DMS79 treated with DMSO at 0.1 percent for 48 hours (cell line): ENCODE results near the gene CERS6.
"Not testable (repeated sequence)": the region's sequence is repeated elsewhere in the genome, so short reads cannot be mapped to it uniquely, and the experiment has no call there.

Source experiments
- DNase-seq: peaks from one replicate; lab custom pipeline; 2025; lab: John Stamatoyannopoulos, UW

CERS6 gene

DNA sequence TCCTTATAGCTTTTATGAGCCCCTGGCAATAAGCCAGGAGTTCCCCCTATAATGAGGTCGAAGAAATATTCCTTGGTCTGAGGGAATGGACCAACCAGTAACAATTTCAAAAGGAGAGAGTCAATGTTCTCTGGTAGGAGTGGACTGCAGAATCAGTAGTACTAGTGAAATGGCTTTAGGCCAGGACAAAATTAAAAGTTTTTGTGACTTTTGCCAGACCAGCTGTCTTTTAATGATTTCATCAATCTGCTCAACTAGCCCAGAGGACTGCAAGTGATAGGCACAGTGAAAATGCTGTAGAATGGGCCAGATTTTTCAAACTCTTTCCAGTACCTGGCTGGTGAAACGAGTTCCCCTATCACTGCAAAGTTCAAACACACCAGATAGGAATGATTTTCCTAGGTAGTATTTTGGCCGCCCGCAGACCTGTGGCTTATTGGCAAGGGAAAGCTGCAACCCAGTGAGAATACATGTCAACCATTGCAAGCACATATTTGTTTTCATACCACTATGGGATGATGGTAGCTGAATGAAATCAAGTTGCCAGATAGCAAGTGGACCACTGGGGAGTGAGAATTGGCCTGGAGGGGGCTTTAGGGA lies 45.5 kb downstream of the CERS6 start:
- DNase-seq: no peak

DNA sequence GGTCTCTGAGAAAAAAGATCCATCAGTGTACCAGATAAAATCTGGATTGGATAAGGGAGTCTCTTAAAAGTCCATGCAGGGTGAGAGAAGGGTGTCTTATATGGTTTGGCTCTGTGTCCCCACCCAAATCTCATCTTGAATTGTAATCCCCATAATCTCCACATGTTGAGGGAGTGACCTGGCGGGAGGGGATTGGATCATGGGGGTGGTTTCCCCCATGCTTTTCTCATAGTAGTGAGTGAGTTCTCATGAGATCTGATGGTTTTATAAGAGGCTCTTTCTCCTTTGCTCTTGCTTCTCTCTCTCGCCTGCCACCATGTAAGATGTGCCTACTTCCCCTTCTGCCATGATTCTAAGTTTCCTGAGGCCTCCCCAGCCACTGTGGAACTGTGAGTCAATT lies 46.8 kb downstream of the CERS6 start:
- not testable (repeated sequence) for DNase-seq

- no peak for DNase-seq
Observed at GRCh38 chr2:168503901-168504300, 47.8 kb downstream of the CERS6 start.

DNA sequence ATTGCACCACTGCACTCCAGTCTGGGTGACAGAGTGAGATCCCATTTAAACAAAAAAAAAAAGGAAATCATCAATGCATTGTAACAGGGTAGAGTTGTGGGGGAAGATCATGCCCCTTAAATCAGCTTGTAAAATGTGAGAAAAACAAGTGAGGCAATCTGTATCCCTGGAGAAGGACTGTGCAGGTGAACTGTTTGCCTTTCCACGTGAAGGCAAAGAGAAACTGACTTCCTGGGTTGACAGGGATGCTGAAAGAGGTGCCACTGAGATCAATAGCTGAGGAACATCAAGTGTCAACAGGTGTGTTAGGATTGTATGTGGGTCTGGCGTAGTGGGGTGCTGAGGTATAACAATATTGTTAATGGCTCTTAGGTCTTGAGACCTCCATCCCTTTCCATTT lies 48.3 kb downstream of the CERS6 start:
- DNase-seq: no peak

- DNase-seq: no peak
Observed at GRCh38 chr2:168510125-168510756, 54.2 kb downstream of the CERS6 start.

DNA sequence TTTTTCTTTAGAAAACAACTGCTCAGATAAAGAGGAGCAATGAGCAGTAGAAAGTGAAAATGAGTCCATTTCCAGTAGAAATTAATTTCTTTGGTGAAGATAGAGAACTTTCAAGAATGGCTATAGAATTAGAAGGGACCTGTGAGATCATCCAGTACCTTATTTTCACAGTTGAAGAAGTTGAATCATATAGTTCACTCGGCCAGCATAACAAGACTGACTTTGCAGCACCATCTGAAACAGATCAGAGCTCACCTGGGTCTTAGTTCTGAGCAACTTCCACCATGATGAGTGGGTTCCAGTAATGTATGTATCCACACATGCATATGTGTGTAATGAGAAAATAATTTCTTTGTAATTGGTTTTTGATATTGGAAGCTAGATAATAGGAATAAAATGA lies 58.6 kb downstream of the CERS6 start:
- no peak for DNase-seq

GRCh38 chr2:168515502-168515901 lies 59.4 kb downstream of the CERS6 start:
- DNase-seq: no peak

GRCh38 chr2:168517816-168518215 lies 61.7 kb downstream of the CERS6 start:
- DNase-seq: no peak

DNA sequence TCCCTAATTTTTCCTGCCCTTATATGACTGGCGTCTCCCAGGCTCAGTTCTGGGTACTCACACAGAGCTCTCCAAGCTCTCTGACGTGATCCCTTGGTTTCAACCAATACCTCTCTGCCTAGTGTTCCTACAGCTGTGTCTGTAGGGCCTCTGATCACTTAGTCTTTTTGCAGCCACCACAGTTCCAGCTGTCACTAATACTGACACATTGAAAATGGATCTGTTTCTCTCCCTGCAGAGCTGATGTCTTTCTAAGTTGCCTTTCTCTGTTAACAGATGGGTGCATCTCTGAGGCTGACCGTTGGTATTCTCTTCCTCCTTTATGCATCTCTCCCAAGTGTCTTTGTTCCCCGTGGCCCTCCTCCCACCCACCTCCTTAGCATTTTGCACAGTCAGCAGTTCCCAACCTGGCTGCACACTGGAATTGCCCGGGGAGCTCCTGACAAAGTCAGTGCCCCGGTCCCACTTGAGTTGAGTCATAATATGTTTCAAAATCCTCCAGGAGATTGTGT lies 62.5 kb downstream of the CERS6 start:
- DNase-seq: no peak

DNA sequence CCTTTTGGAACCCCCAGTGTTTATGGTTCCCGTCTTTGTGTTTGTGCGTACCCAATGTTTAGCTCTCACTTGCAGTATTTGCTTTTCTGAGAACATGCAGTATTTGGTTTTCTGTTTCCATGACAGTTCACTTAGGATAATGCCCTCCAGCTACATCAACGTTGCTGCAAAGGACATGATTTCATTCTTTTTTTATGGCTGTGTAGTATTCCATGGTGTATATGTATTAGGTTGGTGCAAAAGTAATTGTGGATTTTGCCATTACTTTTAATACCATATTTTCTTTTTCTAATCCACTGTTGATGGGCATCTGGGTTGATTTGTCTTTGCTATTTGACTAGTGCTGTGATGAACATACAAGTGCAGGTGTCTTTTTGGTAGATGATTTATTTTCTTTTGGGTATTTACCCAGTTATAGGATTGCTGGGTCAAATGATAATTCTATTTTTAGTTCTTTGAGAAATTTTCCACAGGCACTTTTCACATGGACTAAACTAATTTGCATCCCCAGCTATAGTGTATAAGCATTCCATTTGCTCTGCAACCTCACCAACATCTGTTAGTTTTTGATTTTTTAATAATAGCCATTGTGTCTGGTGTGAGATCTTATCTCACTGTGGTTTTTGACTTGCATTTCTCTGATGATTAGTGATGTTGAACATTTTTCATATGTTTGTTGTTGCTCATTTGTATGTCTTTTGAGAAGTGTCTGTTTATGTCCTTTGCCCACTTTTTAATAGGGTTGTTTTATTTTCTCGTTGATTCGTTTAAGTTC lies 63.6 kb downstream of the CERS6 start:
- no peak for DNase-seq

DNA sequence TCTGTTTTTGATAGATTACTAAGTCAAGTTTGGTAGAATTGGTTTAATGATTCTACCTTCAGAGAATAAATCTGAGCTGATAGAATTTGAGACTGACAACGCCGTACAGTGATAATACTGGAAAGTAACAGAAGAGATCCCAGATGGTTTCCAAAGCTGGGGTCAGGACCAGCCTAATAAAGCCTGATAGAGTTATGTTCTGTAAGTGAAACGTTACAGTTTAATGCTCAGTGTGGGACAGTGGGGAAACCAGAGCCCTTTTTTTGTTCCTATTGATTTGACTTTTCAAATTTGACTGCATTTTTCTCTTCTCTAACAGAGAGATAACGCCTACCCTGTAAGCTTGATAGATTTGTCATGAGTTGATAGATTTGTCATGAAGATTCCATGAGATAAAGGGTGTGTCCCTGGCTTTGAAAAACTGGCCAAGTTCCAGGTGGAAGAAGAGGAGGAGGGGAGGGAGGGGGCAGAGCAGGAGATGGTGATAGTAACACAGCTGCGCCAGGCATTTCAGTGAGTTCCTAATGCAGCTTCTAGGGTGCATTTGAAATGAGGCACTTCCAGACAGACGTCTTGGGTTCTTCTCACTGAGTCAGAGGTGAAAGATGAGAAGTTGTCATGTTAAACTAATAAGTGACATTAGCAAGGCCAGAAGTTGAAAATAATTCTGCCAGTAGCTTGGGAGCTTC lies 65.1 kb downstream of the CERS6 start:
- no peak for DNase-seq

DNA sequence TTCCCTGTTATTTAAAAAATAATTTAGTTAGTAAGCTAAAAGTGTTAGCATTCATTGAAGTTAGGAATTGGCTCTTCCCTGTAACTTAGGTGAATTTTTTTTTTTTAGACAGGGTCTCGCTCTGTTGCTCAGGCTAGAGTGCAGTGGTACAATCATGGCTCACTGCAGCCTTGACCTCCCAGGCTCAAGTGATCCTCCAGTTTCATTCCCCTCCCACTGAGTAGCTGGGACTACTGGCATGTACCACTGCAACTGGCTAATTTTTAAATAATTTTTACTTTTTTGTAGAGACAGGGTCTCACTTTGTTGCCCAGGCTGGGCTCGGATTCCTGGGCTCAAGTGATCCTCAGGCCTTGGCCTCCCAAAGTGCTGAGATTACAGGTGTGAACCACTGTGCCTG lies 66.4 kb downstream of the CERS6 start:
- DNase-seq: no peak

DNA sequence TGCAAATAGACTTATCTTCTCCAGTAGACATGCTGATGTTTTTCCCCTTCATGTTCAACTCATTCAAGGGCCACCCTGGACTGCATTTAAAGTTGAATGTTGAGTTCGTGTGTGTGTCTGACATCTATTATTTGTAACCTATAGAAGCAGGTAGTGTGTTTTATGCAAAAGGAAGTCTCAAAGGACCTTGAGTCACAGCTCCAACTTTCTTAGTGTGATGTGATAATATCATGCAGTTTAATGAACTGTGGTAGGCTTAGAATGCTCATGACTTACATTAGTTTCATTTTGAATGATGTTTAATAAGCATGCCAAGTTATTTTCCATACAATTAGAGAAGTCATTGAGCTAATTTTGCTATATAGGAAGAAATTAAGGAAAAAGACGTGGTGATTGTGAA lies 67.9 kb downstream of the CERS6 start:
- no peak for DNase-seq

- DNase-seq: no peak
Observed at GRCh38 chr2:168525020-168525419, 68.9 kb downstream of the CERS6 start.

- DNase-seq: no peak
Observed at GRCh38 chr2:168525716-168526446, 69.8 kb downstream of the CERS6 start.

DNA sequence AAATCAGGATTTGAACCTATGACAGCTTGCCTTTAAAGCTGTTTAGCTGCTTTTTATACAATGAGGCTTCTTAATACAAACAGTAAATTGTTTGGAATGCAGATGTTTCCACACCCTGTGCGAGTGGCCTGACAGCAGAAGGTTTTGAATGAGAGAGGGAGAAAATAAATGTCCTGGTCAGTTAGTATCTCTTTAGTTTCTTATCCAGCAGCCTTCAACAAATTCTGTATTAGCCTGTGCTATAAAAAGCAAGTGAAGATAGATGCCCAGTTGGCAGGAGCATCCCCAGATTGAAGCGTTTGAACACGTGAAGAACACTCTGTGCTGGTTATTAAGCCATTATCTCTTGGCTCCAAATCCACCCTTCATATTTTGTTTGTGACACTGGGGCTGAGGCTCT lies 70.6 kb downstream of the CERS6 start:
- no peak for DNase-seq

- no peak for DNase-seq
Observed at GRCh38 chr2:168528016-168528415, 71.9 kb downstream of the CERS6 start.

DNA sequence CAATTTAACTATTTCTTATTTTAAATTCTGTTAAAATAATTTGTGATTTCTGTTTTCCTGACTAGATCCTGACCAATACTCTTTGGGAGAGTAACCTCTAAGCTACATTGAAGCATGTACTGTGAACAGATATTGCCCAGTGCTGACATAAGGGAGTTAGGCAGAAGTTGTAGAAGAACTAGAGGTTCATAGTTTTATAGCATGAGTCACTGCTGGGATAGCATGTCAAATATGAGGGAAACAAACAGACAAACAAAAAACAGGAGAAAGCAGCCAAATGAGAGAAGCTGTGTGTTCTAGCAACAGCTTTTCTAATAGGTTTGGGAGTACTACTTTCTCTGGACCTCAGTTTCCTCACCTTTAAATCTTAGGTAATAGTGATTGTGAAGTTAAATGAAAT lies 72.4 kb downstream of the CERS6 start:
- no peak for DNase-seq

DNA sequence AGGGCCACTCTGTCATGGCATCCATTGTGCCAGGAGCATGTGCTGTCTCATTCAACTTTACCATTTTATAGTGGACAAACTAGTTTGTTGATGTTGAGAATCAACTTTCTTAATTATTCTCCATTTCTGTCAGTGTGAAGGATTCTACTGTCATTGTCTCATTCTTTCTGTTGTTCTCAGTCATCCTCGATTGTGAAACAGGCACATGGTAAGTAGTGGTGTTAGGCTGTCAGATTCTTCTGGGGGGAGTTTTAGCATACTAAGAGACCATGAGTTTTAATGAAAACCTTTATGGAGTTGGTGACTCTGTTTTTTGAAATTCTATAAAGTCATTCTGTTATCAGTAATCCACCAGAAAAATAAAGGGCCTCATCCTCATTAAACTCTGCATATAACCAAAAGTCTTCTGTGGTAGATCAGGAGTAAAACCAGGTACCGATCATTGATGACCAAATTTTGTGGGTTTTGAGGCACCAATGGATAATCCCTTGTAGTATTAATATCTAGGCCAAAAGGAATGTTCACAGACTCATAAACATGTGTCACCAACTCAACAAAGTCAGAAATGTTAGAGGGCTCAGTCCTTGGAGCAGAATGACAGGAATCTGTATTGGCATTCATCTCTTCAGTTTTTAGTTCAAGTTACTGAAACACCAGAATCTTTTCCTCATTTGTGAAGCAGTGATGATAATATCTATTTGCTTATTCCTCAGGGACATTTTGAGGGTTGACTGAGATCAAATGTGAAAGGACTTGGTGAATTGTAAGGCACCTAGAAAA lies 73.2 kb downstream of the CERS6 start:
- no peak for DNase-seq

GRCh38 chr2:168529900-168530561 lies 74.0 kb downstream of the CERS6 start:
- DNase-seq: no peak
